ENCODE data around the gene SAMD11.

DNA sequence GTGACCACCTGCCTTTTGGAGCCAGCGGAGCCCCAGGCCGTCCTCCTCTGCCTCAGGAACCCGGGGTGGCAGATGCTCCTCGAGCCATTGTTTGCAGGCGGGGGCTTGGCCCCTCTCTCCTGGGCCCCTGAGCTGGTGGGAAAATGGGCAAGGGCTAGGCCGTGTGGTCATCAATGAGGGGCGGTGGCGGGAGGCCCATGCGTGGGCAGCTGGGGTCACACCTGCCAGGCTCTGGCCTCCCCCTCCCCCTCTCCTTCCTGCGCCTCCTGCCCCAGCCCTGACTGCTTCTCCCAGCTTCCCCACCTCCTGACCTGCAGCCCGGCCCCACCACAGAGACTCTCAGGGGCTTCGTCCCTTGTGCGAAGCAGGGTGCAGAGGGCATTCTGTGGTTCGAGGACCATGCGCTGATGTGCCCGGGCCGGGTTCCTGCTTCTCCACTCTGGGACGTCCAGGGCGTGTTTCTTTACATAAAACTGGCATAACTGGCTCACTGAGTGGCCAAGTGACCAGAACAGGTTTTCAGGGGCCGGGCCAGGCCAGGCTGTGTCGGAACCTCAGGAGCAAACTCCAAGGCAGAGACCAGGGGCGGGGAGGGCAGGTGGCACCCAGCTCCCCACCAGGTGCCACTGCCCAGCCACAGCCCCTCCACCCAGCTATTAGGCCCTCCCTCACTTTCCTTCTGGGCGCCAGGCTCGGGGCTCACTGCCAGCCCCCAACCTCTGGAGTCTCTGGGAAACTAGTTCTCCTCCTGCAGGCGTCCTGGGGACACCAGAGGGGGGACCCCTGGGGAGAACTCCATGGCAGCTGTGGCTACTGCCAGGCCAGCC is 9.3 kb downstream of the SAMD11 start:
- TF ChIP-seq, protein P1, sequence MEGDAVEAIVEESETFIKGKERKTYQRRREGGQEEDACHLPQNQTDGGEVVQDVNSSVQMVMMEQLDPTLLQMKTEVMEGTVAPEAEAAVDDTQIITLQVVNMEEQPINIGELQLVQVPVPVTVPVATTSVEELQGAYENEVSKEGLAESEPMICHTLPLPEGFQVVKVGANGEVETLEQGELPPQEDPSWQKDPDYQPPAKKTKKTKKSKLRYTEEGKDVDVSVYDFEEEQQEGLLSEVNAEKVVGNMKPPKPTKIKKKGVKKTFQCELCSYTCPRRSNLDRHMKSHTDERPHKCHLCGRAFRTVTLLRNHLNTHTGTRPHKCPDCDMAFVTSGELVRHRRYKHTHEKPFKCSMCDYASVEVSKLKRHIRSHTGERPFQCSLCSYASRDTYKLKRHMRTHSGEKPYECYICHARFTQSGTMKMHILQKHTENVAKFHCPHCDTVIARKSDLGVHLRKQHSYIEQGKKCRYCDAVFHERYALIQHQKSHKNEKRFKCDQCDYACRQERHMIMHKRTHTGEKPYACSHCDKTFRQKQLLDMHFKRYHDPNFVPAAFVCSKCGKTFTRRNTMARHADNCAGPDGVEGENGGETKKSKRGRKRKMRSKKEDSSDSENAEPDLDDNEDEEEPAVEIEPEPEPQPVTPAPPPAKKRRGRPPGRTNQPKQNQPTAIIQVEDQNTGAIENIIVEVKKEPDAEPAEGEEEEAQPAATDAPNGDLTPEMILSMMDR (conservative IDR thresholded peaks at IDR 0.05) = no peak
- TF ChIP-seq ZFX (IDR thresholded peaks at IDR 0.05) = no peak

All from C4-2B (cell line).